GOT3 (cell line): ENCODE measurements around the gene MBTPS1.
"Not testable (repeated sequence)": the region's sequence is repeated elsewhere in the genome, so short reads cannot be mapped to it uniquely, and the experiment has no call there.

ENCODE experiments used
- DNase-seq: peaks from one replicate; lab custom pipeline; 2025; ENCODE audit warnings: mixed read lengths; lab: John Stamatoyannopoulos, UW

MBTPS1 gene

GRCh38 chr16:84137287-84137686 lies 20.5 kb upstream of the MBTPS1 start:
- no peak for DNase-seq

GRCh38 chr16:84136331-84137125 lies 19.8 kb upstream of the MBTPS1 start:
- no peak for DNase-seq

- DNase-seq = no peak
Observed at GRCh38 chr16:84132527-84133285, 16.0 kb upstream of the MBTPS1 start.

GRCh38 chr16:84131117-84131516 lies 14.4 kb upstream of the MBTPS1 start:
- no peak for DNase-seq

- no peak for DNase-seq
Observed at GRCh38 chr16:84124257-84125073, 7.7 kb upstream of the MBTPS1 start.

- no peak for DNase-seq
Observed at GRCh38 chr16:84121007-84121406, 4.3 kb upstream of the MBTPS1 start.

- DNase-seq = no peak
Observed at GRCh38 chr16:84120023-84120422, 3.3 kb upstream of the MBTPS1 start.

- DNase-seq = no peak
Observed at GRCh38 chr16:84119368-84119767, 2.6 kb upstream of the MBTPS1 start.

GRCh38 chr16:84118315-84118714 lies 1.6 kb upstream of the MBTPS1 start:
- DNase-seq = not testable (repeated sequence)

DNA sequence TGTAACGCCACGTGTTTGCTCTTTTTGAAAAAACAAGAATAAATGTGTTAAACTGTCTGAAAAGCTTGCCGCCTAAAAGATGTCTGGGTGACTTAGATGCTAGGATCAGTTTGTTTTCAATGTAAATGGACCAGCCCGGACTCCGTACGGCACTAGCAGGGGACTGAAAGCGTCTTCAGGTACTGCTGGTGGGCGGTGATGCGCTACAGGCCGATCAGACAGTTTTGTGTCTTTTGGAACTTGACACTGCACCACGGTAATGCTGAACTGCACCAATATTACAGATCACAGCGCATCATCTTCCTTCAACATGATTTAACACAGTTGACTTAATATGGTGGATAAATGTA lies 727 bp upstream of the MBTPS1 start:
- no peak for DNase-seq

- DNase-seq = no peak
Observed at GRCh38 chr16:84115919-84116719, 623 bp downstream of the MBTPS1 start.

DNA sequence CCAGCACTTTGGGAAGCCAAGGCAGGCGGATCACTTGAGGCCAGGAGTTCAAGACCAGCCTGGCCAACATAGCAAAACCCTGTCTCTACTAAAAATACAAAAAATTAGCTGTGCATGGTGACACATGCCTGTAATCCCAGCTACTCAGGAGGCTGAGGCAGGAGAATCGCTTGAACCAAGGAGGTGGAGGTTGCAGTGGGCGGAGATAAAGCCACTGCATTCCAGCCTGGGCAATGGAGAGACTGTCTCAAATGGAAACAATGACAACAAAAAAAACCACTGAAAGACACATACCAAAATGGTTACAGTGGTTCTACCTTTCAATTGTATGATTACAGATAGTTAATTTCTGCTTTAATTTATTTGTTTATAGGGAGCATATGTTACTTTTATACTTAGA lies 4.8 kb downstream of the MBTPS1 start:
- DNase-seq = not testable (repeated sequence)

DNA sequence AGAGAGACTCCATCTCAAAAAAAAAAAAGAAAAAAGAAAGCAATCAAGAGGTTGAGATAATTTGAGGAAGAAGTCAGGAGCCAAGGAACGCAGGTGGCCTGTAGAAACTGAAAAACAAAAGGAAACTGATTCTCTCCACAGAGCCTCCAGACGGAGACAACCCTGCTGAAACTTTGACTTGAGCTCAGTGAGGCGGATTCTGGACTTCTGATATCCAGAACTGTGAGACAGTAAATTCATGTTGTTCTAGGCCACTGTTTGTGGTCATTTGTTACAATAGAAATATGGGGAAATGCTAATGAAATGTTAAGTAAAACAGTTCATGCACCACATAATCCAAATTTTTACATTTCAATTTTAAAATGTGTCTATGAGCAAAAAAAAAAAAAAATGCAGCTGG lies 5.2 kb downstream of the MBTPS1 start:
- no peak for DNase-seq

- DNase-seq = no peak
Observed at GRCh38 chr16:84110527-84110926, 6.2 kb downstream of the MBTPS1 start.

- no peak for DNase-seq
Observed at GRCh38 chr16:84109598-84110335, 7.0 kb downstream of the MBTPS1 start.

GRCh38 chr16:84107921-84108320 lies 8.8 kb downstream of the MBTPS1 start:
- DNase-seq = no peak

DNA sequence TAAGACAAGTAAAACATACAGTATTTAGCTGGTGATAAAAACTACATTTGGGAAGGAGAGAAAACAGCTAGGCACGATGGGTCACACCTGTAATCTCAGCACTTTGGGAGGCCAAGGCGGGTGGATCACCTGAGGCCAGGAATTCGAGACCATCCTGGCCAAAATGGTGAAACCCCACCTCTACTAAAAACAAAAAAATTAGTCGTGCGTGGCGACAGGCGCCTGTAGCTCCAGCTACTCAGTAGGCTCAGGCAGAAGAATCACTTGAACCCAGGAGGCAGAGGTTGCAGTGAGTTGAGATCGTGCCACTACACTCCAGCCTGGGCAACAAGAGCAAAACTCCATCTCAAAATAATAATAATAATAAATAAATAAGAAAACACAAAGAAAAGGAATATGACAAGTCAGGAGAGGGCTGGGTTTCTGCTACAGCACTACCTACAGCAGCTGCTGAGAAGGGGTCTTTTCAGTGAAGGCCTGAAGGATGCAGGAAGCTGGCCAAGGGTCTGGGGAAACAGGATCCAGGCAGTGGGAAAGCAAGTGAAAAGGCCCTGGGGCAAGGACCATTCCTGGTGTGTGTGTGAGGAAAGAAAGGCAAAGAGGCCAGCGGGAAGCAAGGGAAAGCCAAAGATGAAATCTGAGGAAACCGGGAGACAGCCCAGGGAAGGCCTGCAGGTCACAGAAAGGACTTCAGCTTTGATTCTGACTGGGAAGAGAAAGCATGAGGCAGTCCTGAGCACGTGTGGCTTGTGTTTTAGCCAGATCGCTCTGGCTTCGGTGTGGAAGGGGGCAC lies 10.6 kb downstream of the MBTPS1 start:
- no peak for DNase-seq

DNA sequence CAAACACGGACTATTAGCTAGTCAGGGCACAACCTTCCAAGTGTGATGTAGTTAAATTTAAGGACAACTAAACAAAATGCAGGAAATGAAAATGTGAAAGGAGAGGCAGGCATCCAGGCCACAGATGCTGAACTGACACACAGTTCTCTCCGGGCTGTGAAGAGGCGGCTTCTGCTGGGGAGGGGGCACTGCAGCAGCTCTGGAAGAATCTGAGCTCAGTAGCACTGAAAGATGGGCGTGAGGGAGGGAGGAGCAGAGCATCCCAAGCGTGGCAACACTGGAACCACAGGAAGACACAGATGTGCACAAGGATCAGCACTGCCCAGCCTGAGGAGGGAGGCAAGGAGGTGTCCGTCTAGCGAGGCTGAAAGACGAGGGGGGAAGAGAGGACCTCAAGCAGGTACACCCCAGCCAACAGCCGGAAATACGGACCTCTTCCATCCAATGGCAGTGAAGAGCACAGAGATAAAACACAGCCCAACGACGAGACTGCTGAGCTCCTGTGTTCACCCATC lies 11.4 kb downstream of the MBTPS1 start:
- DNase-seq = no peak

- no peak for DNase-seq
Observed at GRCh38 chr16:84104231-84104630, 12.5 kb downstream of the MBTPS1 start.

DNA sequence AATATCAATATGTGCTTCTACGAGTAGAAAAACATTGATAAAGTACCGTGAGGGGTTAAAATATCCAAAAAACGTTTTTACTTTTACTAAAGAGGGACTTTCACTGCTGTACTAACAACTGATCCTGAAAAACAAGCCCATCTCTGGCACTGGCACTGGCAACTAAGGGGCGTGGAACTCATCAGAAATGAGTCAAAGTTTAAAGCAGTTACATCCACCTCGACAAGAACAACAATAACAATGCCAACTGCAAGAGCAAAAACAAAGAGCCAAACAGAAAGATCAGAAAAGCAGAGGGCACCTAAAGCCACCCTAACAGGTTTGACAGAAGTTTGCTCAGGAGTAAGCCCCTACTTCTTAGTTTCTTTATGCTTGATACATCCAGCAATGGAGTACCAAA lies 13.1 kb downstream of the MBTPS1 start:
- no peak for DNase-seq
